ENCODE measurements around the gene EIF4G3. TPM values are rescaled to one million over a fixed set of nuclear protein-coding genes. Genes with fewer than 3 reads are reported as not detected.
"Not testable (repeated sequence)": the region's sequence is repeated elsewhere in the genome, so short reads cannot be mapped to it uniquely, and the experiment has no call there.

EIF4G3 gene
- total and polyA plus RNA-seq, 7 donors: 11.3 to 58.1 (median 39.5) TPM

GRCh38 chr1:21188235-21188634 lies 11.5 kb upstream of the EIF4G3 start:
- ATAC-seq: no peak
- TF ChIP-seq, protein P1, sequence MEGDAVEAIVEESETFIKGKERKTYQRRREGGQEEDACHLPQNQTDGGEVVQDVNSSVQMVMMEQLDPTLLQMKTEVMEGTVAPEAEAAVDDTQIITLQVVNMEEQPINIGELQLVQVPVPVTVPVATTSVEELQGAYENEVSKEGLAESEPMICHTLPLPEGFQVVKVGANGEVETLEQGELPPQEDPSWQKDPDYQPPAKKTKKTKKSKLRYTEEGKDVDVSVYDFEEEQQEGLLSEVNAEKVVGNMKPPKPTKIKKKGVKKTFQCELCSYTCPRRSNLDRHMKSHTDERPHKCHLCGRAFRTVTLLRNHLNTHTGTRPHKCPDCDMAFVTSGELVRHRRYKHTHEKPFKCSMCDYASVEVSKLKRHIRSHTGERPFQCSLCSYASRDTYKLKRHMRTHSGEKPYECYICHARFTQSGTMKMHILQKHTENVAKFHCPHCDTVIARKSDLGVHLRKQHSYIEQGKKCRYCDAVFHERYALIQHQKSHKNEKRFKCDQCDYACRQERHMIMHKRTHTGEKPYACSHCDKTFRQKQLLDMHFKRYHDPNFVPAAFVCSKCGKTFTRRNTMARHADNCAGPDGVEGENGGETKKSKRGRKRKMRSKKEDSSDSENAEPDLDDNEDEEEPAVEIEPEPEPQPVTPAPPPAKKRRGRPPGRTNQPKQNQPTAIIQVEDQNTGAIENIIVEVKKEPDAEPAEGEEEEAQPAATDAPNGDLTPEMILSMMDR (IDR thresholded peaks at IDR 0.05): no peak
- WGBS, 3 donors: 50 to 73% (median 54%) methylated on average over 3 of the region's 3 CpGs
- DNase-seq: no peak
- Histone ChIP-seq H3K27me3 (ENCODE audit: insufficient read depth in 3 of 3, low read length in 2 of 3) (no peaks in the 10 kb centered on the region), H3K4me3 (no peak overlapping the region), H3K36me3 (ENCODE audit: insufficient read depth in 1 of 2, low read depth in 1 of 2) (no peaks in the 10 kb centered on the region), H3K9me3 (no peaks in the 10 kb centered on the region), H3K4me1 (peaks cover 13% of the 10 kb centered on the region), H3K27ac (no peak overlapping the region)
- intact Hi-C loops (cut with DNase I): no loop called here

DNA sequence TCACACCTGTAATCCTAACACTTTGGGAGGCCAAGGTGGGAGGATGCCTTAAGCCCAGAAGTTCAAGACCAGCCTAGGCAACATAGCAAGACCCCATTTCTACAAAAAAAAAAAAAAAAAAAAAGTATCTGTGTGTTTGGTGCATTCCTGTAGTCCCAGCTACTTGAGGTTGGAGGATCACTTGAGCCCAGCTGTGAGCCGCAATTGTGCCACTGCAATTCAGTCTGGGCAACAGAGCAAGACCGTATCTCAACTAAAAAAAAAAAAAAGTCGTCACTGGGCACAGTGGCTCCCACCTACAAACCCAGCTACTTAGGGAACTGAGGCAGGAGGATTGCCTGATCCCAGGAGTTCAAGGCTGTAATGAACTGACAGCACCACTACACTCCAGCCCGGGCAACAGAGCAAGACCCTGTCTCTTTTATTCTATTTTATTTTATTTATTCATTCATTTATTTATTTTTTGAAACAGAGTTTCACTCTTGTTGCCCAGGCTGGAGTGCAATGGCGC lies 8.6 kb upstream of the EIF4G3 start:
- no peaks in the 10 kb centered on the region for H3K36me3 ChIP-seq (ENCODE audit: insufficient read depth in 1 of 2, low read depth in 1 of 2)
- H3K27me3 ChIP-seq (ENCODE audit: insufficient read depth in 3 of 3, low read length in 2 of 3): no peaks in the 10 kb centered on the region
- intact Hi-C loops (cut with DNase I): no loop called here
- DNase-seq (no peak), ATAC-seq (no peak)
- TF ChIP-seq, protein P1 (IDR thresholded peaks at IDR 0.05): no peak
- no peaks in the 10 kb centered on the region for H3K9me3 ChIP-seq
- no peak overlapping the region for H3K27ac ChIP-seq
- no peak overlapping the region for H3K4me3 ChIP-seq
- WGBS, 3 donors: 89 to 96% (median 95%) methylated on average over 5 of the region's 5 CpGs
- H3K4me1 ChIP-seq: peaks cover 9% of the 10 kb centered on the region

DNA sequence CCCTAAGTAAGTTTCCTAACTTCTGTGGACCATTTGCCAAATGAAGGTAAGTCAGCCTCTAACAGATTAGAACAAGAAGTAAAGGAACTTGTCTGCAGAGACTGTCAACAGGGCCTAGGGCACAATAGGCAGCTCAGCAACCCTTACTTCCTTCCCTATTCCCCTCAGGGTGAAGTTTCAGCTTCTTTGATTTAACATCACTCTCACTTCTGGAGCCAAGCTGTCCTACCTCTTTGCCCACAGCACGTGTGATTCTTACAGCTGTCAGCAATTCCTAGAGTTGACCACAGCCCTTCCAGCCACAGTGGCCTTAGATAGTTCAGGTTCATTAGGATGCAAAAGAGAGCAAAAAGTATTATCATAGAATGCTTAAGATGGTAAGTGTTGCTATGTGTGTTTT lies 7.6 kb upstream of the EIF4G3 start:
- H3K27me3 ChIP-seq (ENCODE audit: insufficient read depth in 3 of 3, low read length in 2 of 3): no peaks in the 10 kb centered on the region
- intact Hi-C loops (cut with DNase I): no loop called here
- ATAC-seq: no peak
- no peak overlapping the region for H3K27ac ChIP-seq
- peaks cover 9% of the 10 kb centered on the region for H3K4me1 ChIP-seq
- H3K4me3 ChIP-seq: no peak overlapping the region
- TF ChIP-seq, protein P1 (IDR thresholded peaks at IDR 0.05): no peak
- H3K36me3 ChIP-seq (ENCODE audit: insufficient read depth in 1 of 2, low read depth in 1 of 2): no peaks in the 10 kb centered on the region
- no peak for DNase-seq
- 10 to 29% (median 16%) methylated on average over 1 of the region's 1 CpG for WGBS, 3 donors
- H3K9me3 ChIP-seq: no peaks in the 10 kb centered on the region

GRCh38 chr1:21182181-21182731 lies 5.6 kb upstream of the EIF4G3 start:
- ATAC-seq (no peak), DNase-seq (no peak)
- TF ChIP-seq, protein P1 (IDR thresholded peaks at IDR 0.05): no peak
- no peaks in the 10 kb centered on the region for H3K27me3 ChIP-seq (ENCODE audit: insufficient read depth in 3 of 3, low read length in 2 of 3)
- no peaks in the 10 kb centered on the region for H3K9me3 ChIP-seq
- no peak overlapping the region for H3K27ac ChIP-seq
- intact Hi-C loops (cut with DNase I): no loop called here
- 63 to 81% (median 72%) methylated on average over 7 of the region's 7 CpGs for WGBS, 3 donors
- H3K4me1 ChIP-seq: peaks cover 9% of the 10 kb centered on the region
- H3K4me3 ChIP-seq: no peak overlapping the region
- no peaks in the 10 kb centered on the region for H3K36me3 ChIP-seq (ENCODE audit: insufficient read depth in 1 of 2, low read depth in 1 of 2)

DNA sequence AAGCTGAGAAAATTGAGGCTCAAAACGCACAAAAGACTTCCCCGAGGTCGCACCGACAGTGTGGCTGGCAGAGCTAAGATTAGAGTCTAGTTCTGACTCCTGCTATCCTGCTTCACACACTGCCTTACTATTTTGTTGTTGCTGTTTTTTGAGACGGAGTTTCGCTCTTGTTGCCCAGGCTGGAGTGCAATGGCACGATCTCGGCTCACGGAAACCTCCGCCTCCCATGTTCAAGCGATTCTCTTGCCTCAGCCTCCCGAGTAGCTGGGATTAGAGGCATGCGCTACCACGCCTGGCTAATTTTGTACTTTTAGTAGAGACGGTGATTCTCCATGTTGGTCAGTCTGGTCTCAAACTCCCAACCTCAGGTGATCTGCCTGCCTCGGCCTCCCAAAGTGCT lies 1.6 kb upstream of the EIF4G3 start:
- not testable (repeated sequence) for ATAC-seq; H3K27ac ChIP-seq; DNase-seq; H3K36me3 ChIP-seq (ENCODE audit: insufficient read depth in 1 of 2, low read depth in 1 of 2); H3K27me3 ChIP-seq (ENCODE audit: insufficient read depth in 3 of 3, low read length in 2 of 3); H3K9me3 ChIP-seq; H3K4me3 ChIP-seq
- intact Hi-C loops (cut with DNase I): loop anchor here (5.0 kb wide), 2 partner anchors 186 to 281 kb away; no protein-coding TSS in a partner anchor
- 93 to 97% (median 97%) methylated on average over 16 of the region's 16 CpGs for WGBS, 3 donors
- H3K4me1 ChIP-seq: peaks cover 21% of the 10 kb centered on the region
